SIG-M5 treated with dmso at 0.1 percent for 504 hours (cell line): Measurements from ENCODE around the gene DNAH3.

Experiments
- DNase-seq: peaks from one replicate; lab custom pipeline; 2025; ENCODE audit not compliant: unreplicated experiment; lab: John Stamatoyannopoulos, UW

Gene DNAH3

GRCh38 chr16:20911361-20911760, 239.3 kb downstream of the DNAH3 start:
- DNase-seq: no peak

GRCh38 chr16:20910781-20911321, 239.8 kb downstream of the DNAH3 start:
- peak; percentile 92 for DNase-seq

- DNase-seq: no peak
These were observed 244.0 kb downstream of the DNAH3 start for GRCh38 chr16:20906341-20907255.

GRCh38 chr16:20905576-20905975, 245.1 kb downstream of the DNAH3 start:
- DNase-seq: no peak

- DNase-seq: peak; percentile 88
These were observed 246.1 kb downstream of the DNAH3 start for GRCh38 chr16:20904507-20905081.

GRCh38 chr16:20903899-20904506, 246.6 kb downstream of the DNAH3 start:
- DNase-seq: peak; percentile 72

GRCh38 chr16:20903116-20903898, 247.3 kb downstream of the DNAH3 start:
- DNase-seq: peak; percentile 48

GRCh38 chr16:20902426-20902825, 248.2 kb downstream of the DNAH3 start:
- DNase-seq: no peak

GRCh38 chr16:20901436-20902112, 249.1 kb downstream of the DNAH3 start:
- peak; percentile 80 for DNase-seq

- no peak for DNase-seq
These were observed 249.6 kb downstream of the DNAH3 start for GRCh38 chr16:20901068-20901435.

- DNase-seq: peak; percentile 95
These were observed 250.2 kb downstream of the DNAH3 start, which contains the start of the genes DCUN1D3 and LYRM1 for GRCh38 chr16:20900299-20901067. Gene DCUN1D3 (minus strand): TSS chr16:20900358. CDS start chr16:20862538, 37,820 bp downstream. Gene LYRM1 (plus strand): TSS chr16:20900771. CDS start chr16:20915556, 14,785 bp downstream.

GRCh38 chr16:20899477-20900298, 251.0 kb downstream of the DNAH3 start:
- DNase-seq: no peak

GRCh38 chr16:20899071-20899470, 251.6 kb downstream of the DNAH3 start:
- no peak for DNase-seq

- no peak for DNase-seq
These were observed 252.7 kb downstream of the DNAH3 start for GRCh38 chr16:20897922-20898321.

GRCh38 chr16:20897253-20897897, 253.3 kb downstream of the DNAH3 start:
- DNase-seq: peak; percentile 11

- DNase-seq: no peak
These were observed 256.3 kb downstream of the DNAH3 start for GRCh38 chr16:20894388-20894787.

- no peak for DNase-seq
These were observed 260.9 kb downstream of the DNAH3 start for GRCh38 chr16:20889625-20890275.

- DNase-seq: no peak
These were observed 263.4 kb downstream of the DNAH3 start for GRCh38 chr16:20887207-20887606.
